OCI-LY1 (cell line): ENCODE results near the gene PLTP.

Source experiments
- H2AFZ ChIP-seq: fragments of 200-600 bp; sonication (generic), shearing (Covaris generic); 2 replicates; pipeline ENCODE4 v1.6.0; 2014; ENCODE audit warnings: antibody characterized with exemption, mild to moderate bottlenecking, low read length
- H3F3A ChIP-seq: fragments of 200-600 bp; sonication (generic), shearing (Covaris generic); 2 replicates; pipeline ENCODE4 v1.6.0; 2014; ENCODE audit warnings: mild to moderate bottlenecking, antibody characterized with exemption, low read length, moderate library complexity; ENCODE audit not compliant: insufficient read depth
- H3K27ac ChIP-seq: fragments of 200-600 bp; sonication (generic); 2 replicates; pipeline ENCODE4 v1.5.1; 2014; ENCODE audit warnings: low read length, mixed run types, mild to moderate bottlenecking, low read depth; ENCODE audit not compliant: poor library complexity, severe bottlenecking
- H3K27me3 ChIP-seq: fragments of 200-600 bp; sonication (generic); 2 replicates; pipeline ENCODE4 v1.6.0; 2014; ENCODE audit warnings: antibody characterized with exemption, mild to moderate bottlenecking, low read length, moderate library complexity; ENCODE audit not compliant: insufficient read depth
- H3K36me3 ChIP-seq: fragments of 200-600 bp; sonication (generic); 2 replicates; pipeline ENCODE4 v1.6.1; 2014; ENCODE audit warnings: mild to moderate bottlenecking, antibody characterized with exemption, low read length, moderate library complexity, mixed read lengths; ENCODE audit not compliant: insufficient read depth
- H3K4me1 ChIP-seq: fragments of 200-600 bp; sonication (generic); 2 replicates; pipeline ENCODE4 v1.5.1; 2014; ENCODE audit warnings: mild to moderate bottlenecking, low read length, moderate library complexity; ENCODE audit not compliant: insufficient read depth, severe bottlenecking
- H3K4me2 ChIP-seq: fragments of 200-600 bp; sonication (generic), shearing (Covaris generic); 2 replicates; pipeline ENCODE4 v1.6.1; 2014; ENCODE audit warnings: low read length
- H3K4me3 ChIP-seq: fragments of 200-600 bp; sonication (generic); 2 replicates; pipeline ENCODE4 v1.5.1; 2014; ENCODE audit warnings: low read length, low read depth, mild to moderate bottlenecking, mixed read lengths; ENCODE audit not compliant: poor library complexity, severe bottlenecking
- H3K79me2 ChIP-seq: fragments of 200-600 bp; shearing (Covaris generic); 2 replicates; pipeline ENCODE4 v1.6.1; 2016; ENCODE audit warnings: mixed run types, low read length, mixed read lengths; ENCODE audit not compliant: insufficient read depth
- H3K9ac ChIP-seq: fragments of 200-600 bp; sonication (generic), shearing (Covaris generic); 2 replicates; pipeline ENCODE4 v1.6.1; 2014; ENCODE audit warnings: mild to moderate bottlenecking, low read length, mixed read lengths
- H3K9me2 ChIP-seq: fragments of 200-600 bp; sonication (generic), shearing (Covaris generic); 2 replicates; pipeline ENCODE4 v1.6.1; 2014; ENCODE audit warnings: low read depth, mild to moderate bottlenecking, low read length, mixed read lengths
- H3K9me3 ChIP-seq: fragments of 200-600 bp; shearing (Covaris generic); 2 replicates; pipeline ENCODE4 v1.6.1; 2014; ENCODE audit warnings: low read length, mixed read lengths
- H4K20me1 ChIP-seq: fragments of 200-600 bp; sonication (generic), shearing (Covaris generic); 2 replicates; pipeline ENCODE4 v1.6.0; 2016; ENCODE audit warnings: mild to moderate bottlenecking, low read length; ENCODE audit not compliant: insufficient read depth
- EZH2 ChIP-seq: fragments of 200-600 bp; sonication (generic), shearing (Covaris generic); IDR thresholded peaks from 2 replicates; pipeline ENCODE4 v1.8.0; 2017; ENCODE audit warnings: borderline replicate concordance, mixed run types, mild to moderate bottlenecking, antibody characterized with exemption, low read length, moderate library complexity, mixed read lengths
- TF ChIP-seq, protein P1 (sequence below): fragments of 200-600 bp; sonication (generic), shearing (Covaris generic); IDR thresholded peaks from 2 replicates; pipeline ENCODE4 v1.5.1; 2017; ENCODE audit warnings: mild to moderate bottlenecking, antibody characterized with exemption, low read length, moderate library complexity, mixed read lengths

PLTP gene

GRCh38 chr20:45921337-45922189 lies 9.6 kb upstream of the PLTP start:
- Histone ChIP-seq H3K9me3 (no peaks in the 10 kb centered on the region), H3F3A (no peaks in the 10 kb centered on the region), H2AFZ (no peak overlapping the region), H3K4me3 (no peak overlapping the region), H3K4me2 (no peak overlapping the region), H3K27me3 (0 out of 2 replicates have a peak, but pooled peaks cover 3% of the 10 kb centered on the region), H3K4me1 (no peaks in the 10 kb centered on the region), H3K36me3 (no peaks in the 10 kb centered on the region), H3K79me2 (no peaks in the 10 kb centered on the region), H4K20me1 (no peaks in the 10 kb centered on the region), H3K9me2 (no peaks in the 10 kb centered on the region), H3K9ac (no peak overlapping the region), H3K27ac (no peak overlapping the region)
- TF ChIP-seq EZH2, result no peak
- TF ChIP-seq, protein P1, sequence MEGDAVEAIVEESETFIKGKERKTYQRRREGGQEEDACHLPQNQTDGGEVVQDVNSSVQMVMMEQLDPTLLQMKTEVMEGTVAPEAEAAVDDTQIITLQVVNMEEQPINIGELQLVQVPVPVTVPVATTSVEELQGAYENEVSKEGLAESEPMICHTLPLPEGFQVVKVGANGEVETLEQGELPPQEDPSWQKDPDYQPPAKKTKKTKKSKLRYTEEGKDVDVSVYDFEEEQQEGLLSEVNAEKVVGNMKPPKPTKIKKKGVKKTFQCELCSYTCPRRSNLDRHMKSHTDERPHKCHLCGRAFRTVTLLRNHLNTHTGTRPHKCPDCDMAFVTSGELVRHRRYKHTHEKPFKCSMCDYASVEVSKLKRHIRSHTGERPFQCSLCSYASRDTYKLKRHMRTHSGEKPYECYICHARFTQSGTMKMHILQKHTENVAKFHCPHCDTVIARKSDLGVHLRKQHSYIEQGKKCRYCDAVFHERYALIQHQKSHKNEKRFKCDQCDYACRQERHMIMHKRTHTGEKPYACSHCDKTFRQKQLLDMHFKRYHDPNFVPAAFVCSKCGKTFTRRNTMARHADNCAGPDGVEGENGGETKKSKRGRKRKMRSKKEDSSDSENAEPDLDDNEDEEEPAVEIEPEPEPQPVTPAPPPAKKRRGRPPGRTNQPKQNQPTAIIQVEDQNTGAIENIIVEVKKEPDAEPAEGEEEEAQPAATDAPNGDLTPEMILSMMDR, result no peak

- H3K9ac ChIP-seq, result no peak overlapping the region
- H3K4me1 ChIP-seq, result no peaks in the 10 kb centered on the region
- H3K4me3 ChIP-seq, result no peak overlapping the region
- H3F3A ChIP-seq, result no peaks in the 10 kb centered on the region
- H3K36me3 ChIP-seq, result no peaks in the 10 kb centered on the region
- no peaks in the 10 kb centered on the region for H4K20me1 ChIP-seq
- H3K27ac ChIP-seq, result no peak overlapping the region
- TF ChIP-seq EZH2, result no peak
- TF ChIP-seq, protein P1, result no peak
- no peaks in the 10 kb centered on the region for H3K9me2 ChIP-seq
- H3K4me2 ChIP-seq, result no peak overlapping the region
- peaks cover 10% of the 10 kb centered on the region; the same call in 1 of the 2 replicates for H3K27me3 ChIP-seq
- H3K79me2 ChIP-seq, result no peaks in the 10 kb centered on the region
- no peaks in the 10 kb centered on the region for H3K9me3 ChIP-seq
- H2AFZ ChIP-seq, result no peak overlapping the region
These were observed 8.7 kb upstream of the PLTP start for GRCh38 chr20:45920462-45921336.

GRCh38 chr20:45919542-45920399 lies 7.8 kb upstream of the PLTP start:
- Histone ChIP-seq H3K9ac (no peak overlapping the region), H3K9me2 (no peaks in the 10 kb centered on the region), H3K36me3 (no peaks in the 10 kb centered on the region), H4K20me1 (no peaks in the 10 kb centered on the region), H3K27me3 (peaks cover 10% of the 10 kb centered on the region; the same call in 1 of the 2 replicates), H3F3A (no peaks in the 10 kb centered on the region), H3K9me3 (no peaks in the 10 kb centered on the region), H3K79me2 (no peaks in the 10 kb centered on the region), H3K4me1 (no peaks in the 10 kb centered on the region), H3K27ac (no peak overlapping the region), H3K4me2 (no peak overlapping the region), H2AFZ (no peak overlapping the region), H3K4me3 (no peak overlapping the region)
- no peak for TF ChIP-seq EZH2
- TF ChIP-seq, protein P1, result no peak
